H9 (cell line): ENCODE data around the gene ETNPPL. TPM values are rescaled to one million over a fixed set of nuclear protein-coding genes. Genes with fewer than 3 reads are reported as not detected.

Experiments
- DNase-seq: peaks from one replicate; pipeline ENCODE4 v3.0.0-alpha.2; 2017
- H2AFZ ChIP-seq: one replicate; pipeline ENCODE4 v1.6.1; 2013; ENCODE audit warnings: mild to moderate bottlenecking, low read length, control low read depth, moderate library complexity
- H2AK5ac ChIP-seq: 2 replicates; pipeline ENCODE4 v1.6.1; 2013; ENCODE audit warnings: low read length, control low read depth, mixed read lengths; ENCODE audit not compliant: insufficient read length
- H2BK120ac ChIP-seq: one replicate; pipeline ENCODE4 v1.6.1; 2013; ENCODE audit warnings: low read depth, mild to moderate bottlenecking, low read length, control low read depth, inconsistent platforms; ENCODE audit not compliant: poor library complexity, severe bottlenecking
- H2BK12ac ChIP-seq: 2 replicates; pipeline ENCODE4 v1.6.1; 2013; ENCODE audit warnings: low read length, control low read depth, mixed read lengths, low read depth; ENCODE audit not compliant: insufficient read length
- H2BK15ac ChIP-seq: 2 replicates; pipeline ENCODE4 v1.6.1; 2013; ENCODE audit warnings: low read depth, low read length, control low read depth
- H2BK20ac ChIP-seq: one replicate; pipeline ENCODE4 v1.6.1; 2013; ENCODE audit warnings: low read depth, mild to moderate bottlenecking, low read length, control low read depth, inconsistent platforms; ENCODE audit not compliant: poor library complexity, severe bottlenecking
- H2BK5ac ChIP-seq: 2 replicates; pipeline ENCODE4 v1.6.1; 2013; ENCODE audit warnings: low read length, control low read depth, mixed read lengths; ENCODE audit not compliant: insufficient read length
- H3K14ac ChIP-seq: 2 replicates; pipeline ENCODE4 v1.6.1; 2013; ENCODE audit warnings: low read length, control low read depth; ENCODE audit not compliant: insufficient read depth
- H3K18ac ChIP-seq: 2 replicates; pipeline ENCODE4 v1.6.1; 2013; ENCODE audit warnings: low read depth, mild to moderate bottlenecking, mixed read lengths, low read length, control low read depth; ENCODE audit not compliant: insufficient read length
- H3K23ac ChIP-seq: 2 replicates; pipeline ENCODE4 v1.6.1; 2013; ENCODE audit warnings: low read length, control low read depth, mixed read lengths, low read depth; ENCODE audit not compliant: insufficient read length
- H3K23me2 ChIP-seq: 2 replicates; pipeline ENCODE4 v1.6.1; 2013; ENCODE audit warnings: low read depth, mild to moderate bottlenecking, mixed read lengths, low read length, control low read depth; ENCODE audit not compliant: insufficient read length, poor library complexity, severe bottlenecking
- H3K27ac ChIP-seq: 2 replicates; pipeline ENCODE4 v1.5.1; 2013; ENCODE audit warnings: low read length, control low read depth, mixed read lengths, low read depth; ENCODE audit not compliant: insufficient read length
- H3K27me3 ChIP-seq: 2 replicates; pipeline ENCODE4 v1.6.1; 2013; ENCODE audit warnings: low read length, control low read depth, inconsistent platforms; ENCODE audit not compliant: insufficient read depth
- H3K4ac ChIP-seq: 2 replicates; pipeline ENCODE4 v1.6.1; 2013; ENCODE audit warnings: low read depth, mild to moderate bottlenecking, control low read depth, inconsistent platforms, low read length, moderate library complexity
- H3K4me1 ChIP-seq: 2 replicates; pipeline ENCODE4 v1.6.1; 2013; ENCODE audit warnings: low read length, control low read depth, inconsistent platforms; ENCODE audit not compliant: insufficient read depth
- H3K4me2 ChIP-seq: 2 replicates; pipeline ENCODE4 v1.6.1; 2013; ENCODE audit warnings: low read length, control low read depth, mixed read lengths; ENCODE audit not compliant: insufficient read length, insufficient read depth
- H3K56ac ChIP-seq: 2 replicates; pipeline ENCODE4 v1.6.1; 2013; ENCODE audit warnings: low read depth, mild to moderate bottlenecking, mixed read lengths, low read length, control low read depth; ENCODE audit not compliant: insufficient read length
- H3K79me1 ChIP-seq: 2 replicates; pipeline ENCODE4 v1.6.1; 2013; ENCODE audit warnings: low read depth, mild to moderate bottlenecking, moderate library complexity, low read length, control low read depth, inconsistent platforms; ENCODE audit not compliant: insufficient read depth, poor library complexity, severe bottlenecking
- H3K79me2 ChIP-seq: 2 replicates; pipeline ENCODE4 v1.6.1; 2013; ENCODE audit warnings: low read length, control low read depth, inconsistent platforms; ENCODE audit not compliant: insufficient read depth
- H3K9ac ChIP-seq: 2 replicates; pipeline ENCODE4 v1.6.1; 2013; ENCODE audit warnings: low read length, control low read depth, mixed read lengths; ENCODE audit not compliant: insufficient read length; ENCODE audit errors: extremely low read depth
- H3K9me3 ChIP-seq: one replicate; pipeline ENCODE4 v1.6.1; 2013; ENCODE audit warnings: low read depth, low read length, inconsistent platforms; ENCODE audit not compliant: control insufficient read depth
- H3T11ph ChIP-seq: one replicate; pipeline ENCODE4 v1.6.1; 2013; ENCODE audit warnings: mild to moderate bottlenecking, low read length, control low read depth, inconsistent platforms
- H4K20me1 ChIP-seq: one replicate; pipeline ENCODE4 v1.6.1; 2013; ENCODE audit not compliant: control insufficient read depth, insufficient read length, insufficient read depth
- H4K5ac ChIP-seq: 2 replicates; pipeline ENCODE4 v1.6.1; 2013; ENCODE audit warnings: low read depth, mild to moderate bottlenecking, mixed read lengths, low read length, control low read depth; ENCODE audit not compliant: insufficient read length
- H4K8ac ChIP-seq: replicated peaks from 2 replicates; pipeline ENCODE4 v1.6.1; 2013; ENCODE audit warnings: low read length, control low read depth, mixed read lengths, low read depth; ENCODE audit not compliant: insufficient read length
- H4K91ac ChIP-seq: 2 replicates; pipeline ENCODE4 v1.6.1; 2013; ENCODE audit warnings: low read depth, mild to moderate bottlenecking, moderate library complexity, mixed read lengths, low read length, control low read depth; ENCODE audit not compliant: insufficient read length
- H3K27ac Mint-ChIP-seq, 3 experiments: 2 replicates in 2 of 3; 3 replicates in 1 of 3; pipeline ENCODE4 v1.8.0; 2020 to 2021; ENCODE audit warnings: mixed read lengths in 3 of 3, mild to moderate bottlenecking in 1 of 3, moderate library complexity in 1 of 3
- H3K27me3 Mint-ChIP-seq: 2 replicates; pipeline ENCODE4 v1.8.0; 2021; ENCODE audit warnings: low read depth, mild to moderate bottlenecking, moderate library complexity, mixed read lengths
- H3K36me3 Mint-ChIP-seq, 3 experiments: 2 replicates in 2 of 3; 3 replicates in 1 of 3; pipeline ENCODE4 v1.8.0; 2020 to 2021; ENCODE audit warnings: low read depth in 3 of 3, mixed read lengths in 3 of 3; ENCODE audit not compliant: insufficient read depth in 1 of 3
- H3K4me1 Mint-ChIP-seq, 2 experiments: 2 replicates each; pipeline ENCODE4 v1.8.0; 2020; ENCODE audit warnings: mixed read lengths in 2 of 2
- H3K4me3 Mint-ChIP-seq, 2 experiments: 2 replicates in 1 of 2; 3 replicates in 1 of 2; pipeline ENCODE4 v1.8.0; 2020 to 2021; ENCODE audit warnings: mild to moderate bottlenecking in 2 of 2, mixed read lengths in 2 of 2, moderate library complexity in 1 of 2
- H3K9me3 Mint-ChIP-seq, 2 experiments: 2 replicates in 1 of 2; 3 replicates in 1 of 2; pipeline ENCODE4 v1.8.0; 2020; ENCODE audit warnings: mild to moderate bottlenecking in 2 of 2, mixed read lengths in 2 of 2, moderate library complexity in 1 of 2
- WGBS: extraction: QIAGEN DNeasy Blood & Tissue Kit; methylation state at CpG from one replicate; pipeline ENCODE4 v1.1.7; 2013; ENCODE audit warnings: missing lambda C conversion rate, low lambda C conversion rate, mixed read lengths; ENCODE audit not compliant: insufficient read length; ENCODE audit errors: extremely low coverage; 5-methylcytosine and 5-hydroxymethylcytosine counted together
- total RNA-seq: library from RNA; stranded (reverse); gene quantifications from 2 replicates; pipeline ENCODE4 v1.2.1, GENCODE V29; 2021
- TF ChIP-seq, protein P1 (sequence below): fragments of 200-600 bp; sonication (generic); conservative IDR thresholded peaks from 3 replicates; pipeline ENCODE4 v1.8.0; 2021; ENCODE audit warnings: antibody characterized with exemption, mild to moderate bottlenecking

ETNPPL gene
- total RNA-seq, 1 experiment from 2014 or later = 1.3 TPM

DNA sequence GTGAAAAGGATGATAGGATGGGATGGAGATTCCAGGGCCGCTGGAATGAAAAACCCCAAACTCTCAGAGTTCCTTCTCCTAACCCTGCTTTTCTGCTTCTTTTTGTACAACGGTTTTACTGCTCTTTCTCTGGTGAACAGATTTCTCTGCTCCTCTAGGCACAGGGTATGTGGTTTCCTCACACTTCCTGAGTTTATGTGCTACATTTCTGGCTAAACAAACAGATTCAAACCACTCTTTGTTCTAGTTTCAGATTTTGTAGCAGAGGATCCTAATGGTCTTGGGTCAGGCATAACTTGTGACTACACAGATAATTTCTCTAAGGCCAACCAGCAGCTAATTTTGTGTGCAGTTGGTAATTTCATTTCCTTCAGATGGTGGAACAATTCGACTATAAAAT, 59.9 kb downstream of the ETNPPL start:
- H4K8ac ChIP-seq = no peak overlapping the region
- no peak overlapping the region for H2BK15ac ChIP-seq
- no peak overlapping the region for H2AFZ ChIP-seq
- no peak overlapping the region for H2BK20ac ChIP-seq
- no peaks in the 10 kb centered on the region for H3K79me1 ChIP-seq
- no peak overlapping the region for H2BK12ac ChIP-seq
- H4K91ac ChIP-seq = no peak overlapping the region
- H3K4me1 Mint-ChIP-seq = no peaks in the 10 kb centered on the region
- no peaks in the 10 kb centered on the region for H3K9me3 Mint-ChIP-seq
- no peak overlapping the region for H2AK5ac ChIP-seq
- no CpG with 5 or more reads among the region's 3 CpGs for WGBS
- H3K23ac ChIP-seq = no peak overlapping the region
- H2BK120ac ChIP-seq = no peak overlapping the region
- no peaks in the 10 kb centered on the region for H4K20me1 ChIP-seq
- H3K27me3 ChIP-seq = no peaks in the 10 kb centered on the region
- no peaks in the 10 kb centered on the region for H3K79me2 ChIP-seq
- no peak overlapping the region for H3K9ac ChIP-seq
- no peaks in the 10 kb centered on the region for H3K23me2 ChIP-seq
- H4K5ac ChIP-seq = no peak overlapping the region
- H3K56ac ChIP-seq = no peak overlapping the region
- no peak overlapping the region for H3K27ac ChIP-seq
- no peaks in the 10 kb centered on the region for H3K9me3 ChIP-seq
- H3K4me1 ChIP-seq = no peaks in the 10 kb centered on the region
- no peak overlapping the region for H3K4me3 Mint-ChIP-seq
- H3K14ac ChIP-seq = no peak overlapping the region
- H2BK5ac ChIP-seq = no peak overlapping the region
- TF ChIP-seq, protein P1, sequence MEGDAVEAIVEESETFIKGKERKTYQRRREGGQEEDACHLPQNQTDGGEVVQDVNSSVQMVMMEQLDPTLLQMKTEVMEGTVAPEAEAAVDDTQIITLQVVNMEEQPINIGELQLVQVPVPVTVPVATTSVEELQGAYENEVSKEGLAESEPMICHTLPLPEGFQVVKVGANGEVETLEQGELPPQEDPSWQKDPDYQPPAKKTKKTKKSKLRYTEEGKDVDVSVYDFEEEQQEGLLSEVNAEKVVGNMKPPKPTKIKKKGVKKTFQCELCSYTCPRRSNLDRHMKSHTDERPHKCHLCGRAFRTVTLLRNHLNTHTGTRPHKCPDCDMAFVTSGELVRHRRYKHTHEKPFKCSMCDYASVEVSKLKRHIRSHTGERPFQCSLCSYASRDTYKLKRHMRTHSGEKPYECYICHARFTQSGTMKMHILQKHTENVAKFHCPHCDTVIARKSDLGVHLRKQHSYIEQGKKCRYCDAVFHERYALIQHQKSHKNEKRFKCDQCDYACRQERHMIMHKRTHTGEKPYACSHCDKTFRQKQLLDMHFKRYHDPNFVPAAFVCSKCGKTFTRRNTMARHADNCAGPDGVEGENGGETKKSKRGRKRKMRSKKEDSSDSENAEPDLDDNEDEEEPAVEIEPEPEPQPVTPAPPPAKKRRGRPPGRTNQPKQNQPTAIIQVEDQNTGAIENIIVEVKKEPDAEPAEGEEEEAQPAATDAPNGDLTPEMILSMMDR = no peak
- H3K4me2 ChIP-seq = no peak overlapping the region
- no peak overlapping the region for H3K27ac Mint-ChIP-seq
- no peak overlapping the region for H3K4ac ChIP-seq
- DNase-seq = no peak
- H3K27me3 Mint-ChIP-seq = no peaks in the 10 kb centered on the region
- H3K18ac ChIP-seq = no peak overlapping the region
- H3T11ph ChIP-seq = no peak overlapping the region
- no peaks in the 10 kb centered on the region for H3K36me3 Mint-ChIP-seq
